Liver (tissue), 3 donors: Measurements from ENCODE around the gene CLPX.

Experiments
- CTCF ChIP-seq: fragments of 150-350 bp; IDR thresholded peaks from 2 replicates; pipeline ENCODE4 v1.5.1; 2017; ENCODE audit warnings: improper control_type of control experiment, low read depth, low read length; ENCODE audit not compliant: missing input control
- NR2F2 ChIP-seq: IDR thresholded peaks from 2 replicates; pipeline ENCODE4 v1.6.1; 2016; ENCODE audit warnings: antibody characterized with exemption
- RAD21 ChIP-seq, 2 donors: IDR thresholded peaks; 2 replicates each; pipeline ENCODE4 v1.6.1; 2016; ENCODE audit warnings: antibody characterized with exemption in 2 of 2, mild to moderate bottlenecking in 2 of 2
- SP1 ChIP-seq: IDR thresholded peaks from 2 replicates; pipeline ENCODE4 v1.6.1; 2018; ENCODE audit warnings: antibody characterized with exemption, mild to moderate bottlenecking
- YY1 ChIP-seq: IDR thresholded peaks from 2 replicates; pipeline ENCODE4 v1.6.1; 2016; ENCODE audit warnings: antibody characterized with exemption, mild to moderate bottlenecking
- donor health status: healthy.
- donor health status: healthy.

- TF ChIP-seq CTCF (no peak), SP1 (no peak), NR2F2 (no peak), YY1 (no peak), RAD21 (IDR thresholded peaks at IDR 0.05) (no peak)
Measured at GRCh38 chr15:65217526-65218482, 32.7 kb upstream of the CLPX start.
